NCI-H128 (cell line): ENCODE results near the gene AKAP10.
"Not testable (repeated sequence)": the region's sequence is repeated elsewhere in the genome, so short reads cannot be mapped to it uniquely, and the experiment has no call there.

ENCODE experiments used
- DNase-seq: peaks from one replicate; lab custom pipeline; 2025; ENCODE audit not compliant: unreplicated experiment; lab: John Stamatoyannopoulos, UW

Gene AKAP10, protein sequence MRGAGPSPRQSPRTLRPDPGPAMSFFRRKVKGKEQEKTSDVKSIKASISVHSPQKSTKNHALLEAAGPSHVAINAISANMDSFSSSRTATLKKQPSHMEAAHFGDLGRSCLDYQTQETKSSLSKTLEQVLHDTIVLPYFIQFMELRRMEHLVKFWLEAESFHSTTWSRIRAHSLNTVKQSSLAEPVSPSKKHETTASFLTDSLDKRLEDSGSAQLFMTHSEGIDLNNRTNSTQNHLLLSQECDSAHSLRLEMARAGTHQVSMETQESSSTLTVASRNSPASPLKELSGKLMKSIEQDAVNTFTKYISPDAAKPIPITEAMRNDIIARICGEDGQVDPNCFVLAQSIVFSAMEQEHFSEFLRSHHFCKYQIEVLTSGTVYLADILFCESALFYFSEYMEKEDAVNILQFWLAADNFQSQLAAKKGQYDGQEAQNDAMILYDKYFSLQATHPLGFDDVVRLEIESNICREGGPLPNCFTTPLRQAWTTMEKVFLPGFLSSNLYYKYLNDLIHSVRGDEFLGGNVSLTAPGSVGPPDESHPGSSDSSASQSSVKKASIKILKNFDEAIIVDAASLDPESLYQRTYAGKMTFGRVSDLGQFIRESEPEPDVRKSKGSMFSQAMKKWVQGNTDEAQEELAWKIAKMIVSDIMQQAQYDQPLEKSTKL

DNA sequence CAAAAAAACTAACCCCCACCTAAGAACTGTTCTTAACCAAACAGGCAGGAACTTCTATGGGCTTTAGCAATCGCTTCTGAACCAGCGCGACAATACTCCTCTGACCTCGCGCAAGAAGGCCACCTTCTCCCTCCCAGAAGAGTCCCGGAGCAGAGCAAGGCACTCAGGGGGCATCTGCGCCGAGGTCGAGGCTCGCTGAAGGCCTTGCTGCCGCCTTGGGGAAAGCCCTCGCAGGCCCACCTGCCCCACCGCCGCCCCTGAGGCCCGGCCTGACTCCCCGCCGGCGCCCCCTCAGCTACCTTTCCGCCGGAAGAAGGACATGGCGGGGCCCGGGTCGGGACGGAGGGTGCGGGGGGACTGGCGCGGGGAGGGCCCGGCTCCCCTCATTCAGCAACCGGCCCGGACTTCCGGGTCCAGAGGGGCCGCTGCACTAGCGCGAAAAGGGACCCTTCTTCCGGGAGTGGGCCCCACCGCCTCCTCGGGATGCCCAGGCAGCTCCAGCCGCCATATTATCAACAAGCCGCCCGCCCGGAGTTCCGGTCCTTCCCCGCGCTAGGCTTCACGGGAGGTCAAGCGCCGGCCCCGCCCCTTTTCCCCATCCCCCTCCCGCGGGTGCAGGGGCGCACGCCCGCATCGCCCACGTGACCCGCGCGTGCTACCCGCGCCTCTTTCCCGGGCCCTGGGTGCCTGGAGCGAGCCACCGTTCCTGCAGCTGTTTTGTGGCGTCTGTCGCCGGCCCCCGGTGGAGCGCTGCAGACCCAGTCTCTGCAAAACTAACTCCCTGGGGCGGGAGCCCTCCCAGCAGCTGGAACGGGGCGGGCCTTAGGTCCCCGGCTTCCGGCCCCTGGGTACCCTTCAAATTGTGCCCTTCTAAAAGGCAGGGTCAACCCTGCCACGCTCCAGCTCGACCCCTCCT is at the start of gene AKAP10:
AKAP10 (minus strand) TSS at position 536 of the 916 bp plus-strand sequence; CDS start at position 387, 149 bp downstream.
- DNase-seq, result peak; percentile 59

DNA sequence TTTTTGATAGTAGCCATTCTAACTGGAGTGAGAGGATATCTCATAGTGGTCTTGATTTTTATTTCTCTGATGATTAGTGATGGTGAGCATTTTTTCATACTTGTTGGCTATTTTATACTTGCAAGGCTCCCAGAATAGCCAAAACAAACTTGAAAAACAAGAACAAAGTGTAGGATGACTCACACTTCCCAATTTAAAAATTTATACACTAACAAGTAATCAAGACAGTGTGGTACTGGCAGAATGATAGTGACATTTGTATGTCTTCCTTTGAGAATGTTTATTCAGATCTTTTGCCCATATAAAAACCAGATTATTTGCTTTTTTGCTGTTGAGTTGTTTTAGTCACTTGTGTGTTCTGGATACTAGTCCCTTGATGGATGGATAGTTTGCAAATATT is 49.3 kb upstream of the AKAP10 start:
- no peak for DNase-seq

DNA sequence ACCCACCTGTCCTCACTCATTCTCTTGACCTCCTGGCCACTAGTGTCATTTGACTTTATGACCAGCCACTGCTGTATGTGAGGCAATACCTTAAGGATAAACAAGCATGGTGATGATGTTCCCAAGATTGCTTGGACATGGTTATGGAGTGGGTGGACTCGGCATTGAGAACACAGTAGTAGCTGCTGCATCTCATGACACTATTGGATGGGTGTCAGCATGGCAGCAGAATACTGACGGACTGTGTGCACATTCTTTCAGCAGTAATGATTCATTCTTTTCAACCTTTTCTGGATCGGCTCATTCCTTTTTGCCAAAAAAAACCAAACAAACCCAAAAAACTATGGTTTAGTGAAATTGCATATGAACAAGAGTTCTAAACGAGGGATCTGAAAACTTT is 45.1 kb upstream of the AKAP10 start:
- no peak for DNase-seq

DNA sequence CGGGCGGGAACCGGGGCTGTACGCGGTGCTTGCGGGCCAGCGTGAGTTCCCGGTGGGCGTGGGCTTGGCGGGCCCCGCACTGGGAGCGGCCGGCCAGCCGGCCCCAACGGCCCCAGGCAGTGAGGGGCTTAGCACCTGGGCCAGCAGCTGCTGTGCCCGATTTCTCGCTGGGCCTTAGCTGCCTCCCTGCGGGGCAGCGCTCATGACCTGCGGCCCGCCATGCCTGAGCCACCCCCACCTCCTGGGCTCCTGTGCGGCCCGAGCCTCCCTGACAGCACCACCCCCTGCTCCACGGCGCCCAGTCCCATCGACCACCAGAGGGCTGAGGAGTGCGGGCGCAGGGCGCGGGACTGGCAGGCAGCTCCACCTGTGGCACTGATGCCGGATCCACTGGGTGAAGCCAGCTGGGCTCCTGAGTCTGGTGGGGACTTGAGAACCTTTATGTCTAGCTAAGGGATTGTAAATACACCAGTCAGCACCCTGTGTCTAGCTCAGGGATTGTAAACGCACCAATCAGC is 38.9 kb upstream of the AKAP10 start:
- not testable (repeated sequence) for DNase-seq

DNA sequence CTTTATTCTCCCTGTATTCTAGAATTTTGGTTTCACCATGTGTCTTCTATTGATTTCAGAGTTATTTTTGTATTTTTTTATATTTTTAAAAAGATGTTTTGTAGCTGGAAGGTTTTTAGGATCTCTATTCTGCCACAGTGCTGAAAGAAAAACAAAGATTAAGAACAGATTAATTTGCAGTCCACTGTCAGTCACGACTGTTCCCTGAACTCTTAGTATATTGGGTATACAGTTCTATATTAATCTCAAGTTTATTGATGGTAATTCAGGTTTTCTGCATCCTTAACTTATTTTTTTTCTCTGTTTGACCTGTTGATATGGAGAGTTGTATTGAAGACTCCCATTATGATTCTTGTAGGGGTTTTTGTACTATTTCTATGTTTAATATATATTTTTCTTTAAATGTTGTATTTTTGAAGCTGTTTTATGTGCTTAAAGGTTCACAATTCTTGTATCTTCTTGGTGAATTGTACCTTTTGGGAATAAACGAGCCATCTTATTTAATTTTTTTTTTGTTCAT is 34.4 kb upstream of the AKAP10 start:
- DNase-seq, result no peak

DNA sequence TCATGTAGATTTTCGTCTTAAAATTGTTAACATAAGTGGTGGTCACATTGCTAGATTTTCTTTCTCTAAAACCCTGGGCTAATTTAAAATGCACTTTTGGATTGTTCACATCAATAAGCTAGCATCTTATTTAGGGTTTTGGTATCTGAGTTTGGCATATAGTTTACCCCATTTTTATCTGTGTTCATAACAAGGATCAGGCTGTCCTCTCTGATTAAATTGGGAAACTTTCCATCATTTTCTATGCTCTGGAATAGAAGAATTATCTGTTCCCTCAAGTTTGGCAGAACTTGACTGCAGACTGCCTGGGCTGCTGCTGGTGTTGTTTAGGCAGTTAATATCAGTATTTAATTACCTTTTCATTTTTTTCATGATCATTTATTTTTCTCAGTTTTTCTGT is 33.3 kb upstream of the AKAP10 start:
- no peak for DNase-seq

DNA sequence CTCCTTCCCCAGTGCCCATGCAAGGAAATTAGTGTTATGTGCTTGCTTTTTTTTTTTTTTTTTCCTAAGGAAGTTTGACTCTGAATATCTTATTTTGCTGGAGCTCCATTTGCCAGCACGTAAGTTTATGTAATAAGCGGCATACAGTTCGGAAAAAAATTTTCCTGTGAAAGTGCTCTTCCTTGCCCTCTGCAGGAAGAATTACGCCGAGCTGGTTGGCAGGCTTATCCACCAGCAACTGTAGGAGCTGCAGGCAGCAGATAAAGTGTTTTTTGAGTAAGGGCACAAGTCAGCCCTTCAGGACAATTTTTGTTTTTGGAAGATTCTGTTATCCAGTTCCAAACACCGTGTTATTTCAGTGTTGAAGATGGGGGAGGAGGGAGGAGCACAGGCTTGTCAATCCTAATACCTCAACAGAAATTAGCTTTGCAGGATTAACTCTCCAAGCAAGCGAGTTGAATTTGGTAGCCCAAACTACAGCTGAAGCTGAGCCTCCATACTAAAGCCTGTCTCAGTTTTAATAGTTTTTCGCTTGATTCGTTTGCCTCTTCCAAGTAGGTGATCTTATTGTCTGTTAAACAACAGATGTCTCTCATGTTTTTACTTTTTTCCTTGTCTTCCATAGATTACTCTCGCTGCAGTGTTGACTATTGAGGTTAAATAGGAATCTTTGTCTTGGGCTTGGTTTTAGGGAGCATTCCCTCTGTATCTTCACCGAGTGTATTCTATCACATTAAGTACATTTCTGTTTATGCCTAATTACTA is 32.7 kb upstream of the AKAP10 start:
- no peak for DNase-seq

DNA sequence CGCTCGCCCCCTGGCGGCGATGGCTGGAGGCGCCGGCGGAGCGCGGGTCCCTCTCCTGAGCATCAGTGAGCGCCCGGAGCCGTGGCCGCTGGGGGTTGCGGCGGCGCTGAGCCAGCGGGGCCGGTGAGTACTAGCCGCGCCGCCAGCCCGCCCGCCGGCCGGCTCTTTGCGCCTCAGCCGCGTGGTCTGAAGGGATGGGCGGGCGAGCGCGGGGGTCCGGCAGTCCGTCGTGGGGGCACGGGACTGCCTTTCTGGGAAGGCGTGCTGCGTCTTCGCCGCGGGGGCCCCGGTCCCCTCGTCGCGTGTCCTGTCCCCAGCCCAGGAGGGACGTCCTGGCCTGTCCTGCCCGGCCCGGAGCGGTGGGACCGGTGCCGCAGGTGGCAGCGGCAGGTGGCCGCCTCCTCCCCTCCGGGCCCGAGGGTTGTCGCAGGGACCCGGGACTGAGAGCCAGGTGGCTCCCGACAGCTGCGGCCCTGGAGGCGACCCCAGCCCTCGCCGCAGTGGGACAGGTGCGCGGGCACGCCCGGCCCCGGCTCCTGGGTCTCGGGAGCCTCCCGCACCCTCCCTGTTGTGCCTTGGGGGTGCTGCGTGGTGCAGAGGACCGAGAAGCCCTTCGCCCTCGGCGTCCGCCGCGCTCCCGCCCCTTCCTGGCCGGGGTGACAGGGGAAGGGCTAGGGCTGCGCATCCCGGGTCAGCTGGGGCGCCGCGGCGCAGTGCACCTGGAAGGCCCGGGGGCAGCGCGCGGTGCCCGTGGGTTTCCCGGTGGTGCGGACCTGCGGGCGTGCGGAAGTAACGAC is 31.9 kb upstream of the AKAP10 start, which contains the start of gene SPECC1:
SPECC1 (plus strand) TSS at position 58 of the 797 bp plus-strand sequence. CDS start 87,293 bp downstream, outside the sequence.
- peak; percentile 63 for DNase-seq

DNA sequence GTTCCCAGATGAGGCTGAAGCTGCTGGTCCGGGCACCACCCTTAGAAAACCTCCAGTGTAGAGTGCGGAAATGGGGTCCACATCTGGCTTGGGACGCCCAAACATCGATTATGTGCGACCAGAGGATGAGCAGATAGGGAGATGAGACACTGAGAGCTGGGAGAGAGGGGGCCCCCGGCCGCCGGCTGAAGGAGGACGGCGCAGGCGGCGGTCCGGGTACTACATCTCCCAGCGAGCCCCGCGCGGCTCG is 31.3 kb upstream of the AKAP10 start:
- no peak for DNase-seq

DNA sequence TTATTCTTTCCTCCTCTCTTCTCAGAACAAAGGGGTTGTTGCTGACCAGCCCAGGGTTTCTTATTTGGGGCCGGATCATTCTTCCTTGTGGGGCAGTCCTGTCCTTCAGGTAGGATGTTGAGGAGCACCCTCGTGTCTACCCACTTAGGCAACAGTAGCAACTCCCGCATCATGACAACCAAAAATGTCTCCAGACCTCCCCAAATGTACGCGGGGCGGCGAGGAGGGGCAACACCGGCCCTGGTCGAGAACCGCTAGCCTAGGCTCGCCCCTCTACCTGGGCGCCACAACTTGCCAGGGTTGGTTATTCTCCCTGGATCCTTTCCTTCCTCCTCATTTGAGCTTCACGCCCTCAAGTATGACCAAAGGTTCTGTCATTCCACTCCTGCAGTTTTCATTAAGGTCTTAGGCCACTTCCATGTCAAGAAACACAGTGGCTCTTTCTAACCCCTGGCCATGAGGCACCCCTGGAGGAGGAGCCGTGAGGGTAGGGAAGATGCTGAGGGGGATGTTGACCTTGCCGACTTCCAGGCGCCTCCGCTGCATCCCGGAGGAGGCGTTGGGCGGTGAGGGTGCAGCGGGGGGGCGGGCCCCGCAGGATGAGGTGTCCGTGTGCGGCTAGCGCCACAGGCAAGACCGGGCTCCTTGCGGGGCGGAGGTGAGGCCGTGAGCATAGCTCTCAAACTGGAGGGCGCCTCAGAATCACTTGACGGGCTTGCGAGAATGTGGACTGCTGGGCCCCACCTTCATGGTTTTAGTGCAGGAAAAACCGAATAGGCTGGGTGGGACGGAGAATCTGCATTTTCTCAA is 30.8 kb upstream of the AKAP10 start:
- DNase-seq, result no peak

DNA sequence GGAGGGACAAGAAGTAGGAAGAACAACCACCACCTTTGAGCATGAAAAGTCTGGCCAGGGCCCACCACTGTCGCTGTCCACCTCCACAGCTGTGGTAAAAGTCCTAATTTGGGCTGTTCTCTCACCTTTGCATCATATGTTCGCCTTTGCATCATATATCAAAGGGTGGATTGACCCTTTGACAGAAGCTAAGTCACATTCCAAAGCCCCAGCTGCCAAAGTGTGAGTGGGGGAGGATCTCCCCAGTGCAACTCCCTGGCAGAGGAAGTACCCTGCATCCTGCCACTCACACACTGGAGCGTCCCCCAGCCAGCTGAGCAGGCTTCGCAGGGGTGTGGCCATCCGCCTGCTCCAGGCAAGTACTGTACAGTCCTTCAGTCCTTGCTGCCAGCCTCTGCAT is 18.9 kb upstream of the AKAP10 start:
- DNase-seq, result no peak

DNA sequence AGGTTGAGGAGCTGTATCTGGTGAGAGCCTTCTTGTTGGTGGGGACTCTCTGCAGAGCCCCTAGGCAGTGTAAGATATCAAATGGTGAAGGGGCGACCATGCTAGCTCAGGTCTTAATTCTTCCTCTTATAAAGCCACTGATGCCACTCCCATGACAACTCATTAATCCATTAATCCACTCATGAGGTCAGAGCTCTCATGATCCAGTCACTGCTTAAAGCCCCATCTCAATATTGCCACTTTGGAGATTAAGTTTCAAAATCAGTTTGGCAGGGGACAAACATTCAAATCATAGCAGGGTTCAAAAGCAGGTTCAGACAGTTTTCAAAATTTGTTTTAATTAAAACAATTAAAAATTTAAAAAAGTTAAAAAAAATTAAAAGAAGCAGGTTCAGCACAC is 18.5 kb upstream of the AKAP10 start:
- DNase-seq, result no peak

DNA sequence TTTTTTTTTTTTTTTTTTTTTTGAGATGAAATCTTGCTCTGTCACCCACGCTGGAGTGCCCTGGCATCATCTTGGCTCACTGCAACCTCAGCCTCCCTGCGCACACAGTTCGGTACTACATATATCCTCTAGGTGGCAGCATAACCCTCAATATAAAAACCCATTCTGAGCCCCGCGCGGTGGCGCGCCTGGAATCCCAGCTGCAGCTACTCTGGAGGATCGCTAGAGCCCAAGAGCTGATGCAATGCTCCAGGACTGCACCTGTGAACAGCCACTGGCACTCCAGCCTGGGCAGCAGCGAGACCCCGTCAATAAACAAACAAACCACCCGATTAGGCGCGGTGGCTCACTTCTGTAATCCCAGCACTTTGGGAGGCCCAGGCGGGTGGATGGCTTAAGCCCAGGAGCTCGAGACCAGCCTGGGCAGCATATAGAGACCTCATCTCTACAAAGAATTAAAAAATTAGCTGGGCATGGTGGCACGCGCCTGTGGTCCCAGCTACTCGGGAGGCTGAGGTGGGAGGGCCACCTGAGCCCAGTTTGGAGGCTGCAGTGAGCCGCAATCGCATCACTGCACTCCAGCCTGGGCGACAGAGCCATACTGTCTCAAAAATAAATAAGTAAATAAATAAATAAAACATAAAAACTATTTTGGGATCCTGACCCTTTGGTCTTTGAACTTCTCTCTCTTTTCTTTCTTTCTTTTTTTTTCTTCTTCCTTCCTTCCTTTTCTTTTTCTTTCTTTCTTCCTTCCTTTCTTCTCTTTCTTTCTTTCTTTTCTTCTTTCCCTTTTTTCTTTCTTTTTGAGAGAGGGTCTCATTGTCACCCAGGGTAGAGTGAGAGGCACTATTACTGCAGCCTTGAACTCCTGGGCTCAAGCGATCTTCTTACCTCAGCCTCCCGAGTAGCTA is 15.4 kb upstream of the AKAP10 start:
- peak; percentile 60 for DNase-seq

DNA sequence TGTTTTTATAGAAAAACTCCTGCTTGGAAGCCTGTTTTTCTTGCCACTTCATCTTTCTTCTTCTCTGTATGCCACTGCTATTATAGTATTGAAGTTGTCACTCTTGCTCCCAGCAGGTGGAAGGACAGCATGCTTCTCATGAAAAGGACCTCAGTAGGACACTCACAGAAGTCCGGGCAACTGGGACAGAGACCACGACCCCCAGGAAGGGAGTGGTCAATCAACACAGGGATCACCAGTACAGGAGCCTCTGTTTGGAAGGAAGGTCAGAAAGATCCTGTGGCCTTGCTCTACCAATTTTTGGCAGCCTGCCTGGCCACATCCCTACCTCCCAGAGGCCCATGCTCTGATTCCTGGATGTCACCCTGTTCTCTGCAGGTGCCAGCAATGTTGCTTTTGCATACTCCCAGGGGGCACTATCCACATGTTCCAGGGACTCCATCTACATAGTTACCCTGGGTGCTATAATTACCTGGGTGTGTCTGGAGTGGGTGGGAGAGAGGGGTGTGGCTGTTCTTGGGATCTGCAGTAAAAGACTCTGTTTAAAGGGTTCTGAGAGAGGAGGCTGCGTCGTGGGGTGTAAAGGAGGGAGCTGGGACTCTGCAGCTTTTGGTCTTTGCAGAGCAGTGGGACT is 13.7 kb upstream of the AKAP10 start:
- no peak for DNase-seq

DNA sequence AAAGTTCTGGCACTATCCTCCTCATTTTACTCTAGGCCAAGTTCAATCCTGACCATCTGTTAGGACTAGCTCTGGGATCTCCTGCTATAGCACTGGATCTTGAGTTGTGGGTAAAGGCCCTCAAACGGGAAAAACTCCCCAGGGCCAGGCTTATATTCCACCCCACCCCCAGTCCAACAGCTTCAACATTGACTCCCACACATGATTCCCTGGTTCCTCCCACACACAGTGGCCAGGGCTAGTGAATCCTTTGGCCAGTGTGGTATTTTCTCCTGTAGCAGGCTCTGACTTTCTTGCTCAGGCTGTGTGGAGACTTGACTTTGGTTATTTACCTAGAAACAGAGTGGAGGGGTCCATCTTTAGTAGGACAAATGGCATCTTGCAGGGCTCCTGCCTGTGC is 10.3 kb upstream of the AKAP10 start:
- no peak for DNase-seq

DNA sequence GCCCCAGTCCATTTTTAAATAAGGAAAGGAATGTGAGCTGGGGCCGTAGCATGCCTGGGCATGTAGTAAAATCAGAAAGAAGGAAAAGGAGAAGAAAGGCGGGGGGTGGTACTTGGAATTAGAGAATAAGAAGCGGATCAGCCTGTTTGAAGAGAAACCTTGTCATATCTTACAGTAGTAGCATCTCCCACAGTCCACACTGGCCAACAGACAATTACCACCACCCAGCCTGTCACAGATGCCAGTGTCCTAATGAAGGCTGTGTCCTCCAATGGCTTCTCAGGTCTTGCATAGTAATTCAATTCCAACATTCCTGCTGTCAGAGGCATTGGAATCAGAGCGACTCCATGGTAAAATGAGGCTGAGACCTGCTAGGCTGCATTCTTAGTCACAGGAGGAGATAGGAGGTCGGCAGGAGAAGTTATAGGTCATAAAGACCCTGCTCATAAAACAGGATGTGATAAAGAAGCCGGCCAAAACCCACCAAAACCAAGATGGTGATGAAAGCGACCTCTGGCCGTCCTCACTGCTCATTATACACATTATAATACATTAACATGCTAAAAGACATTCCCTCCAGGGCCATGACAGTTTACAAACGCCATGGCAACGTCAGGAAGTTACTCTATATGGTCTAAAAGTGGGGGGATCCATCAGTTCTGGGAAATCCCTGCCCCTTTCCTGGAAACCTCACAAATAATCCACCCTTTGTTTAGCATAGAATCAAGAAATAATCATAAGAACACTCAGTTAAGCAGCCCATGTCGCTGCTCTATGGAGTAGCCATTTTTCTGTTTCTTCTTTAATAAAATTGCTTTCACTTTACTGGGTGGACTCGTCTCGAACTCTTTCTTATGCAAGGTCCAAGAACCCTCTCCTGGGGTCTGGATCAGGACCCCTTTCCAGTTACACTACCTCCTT is 9.6 kb upstream of the AKAP10 start:
- DNase-seq, result no peak
